Esophagus squamous epithelium (tissue), 5 donors: ENCODE measurements around the gene CCDC102A. TPM values are rescaled to one million over a fixed set of nuclear protein-coding genes. Genes with fewer than 3 reads are reported as not detected.

Source experiments
- DNase-seq: peaks from one replicate; lab custom pipeline; 2025; lab: John Stamatoyannopoulos, UW
- H3K27ac ChIP-seq, 4 donors: fragments of 200-600 bp; sonication (generic); one replicate each; pipeline ENCODE4 v1.5.1; 2016 to 2019; ENCODE audit warnings: mild to moderate bottlenecking in 1 of 4
- H3K27me3 ChIP-seq, 4 donors: fragments of 200-600 bp; sonication (generic); 1 replicate in 3 of 4; 2 replicates in 1 of 4; pipeline versions ENCODE4 v1.5.1 to v1.6.0; 2017 to 2021; ENCODE audit warnings: antibody characterized with exemption in 1 of 4
- H3K36me3 ChIP-seq, 3 donors: fragments of 200-600 bp; sonication (generic); one replicate each; pipeline ENCODE4 v1.5.1; 2016 to 2019
- H3K4me1 ChIP-seq, 3 donors: fragments of 200-600 bp; sonication (generic); one replicate each; pipeline ENCODE4 v1.5.1; 2017 to 2019
- H3K4me3 ChIP-seq, 4 donors: fragments of 200-600 bp; sonication (generic); 1 replicate in 3 of 4; 2 replicates in 1 of 4; pipeline ENCODE4 v1.5.1; 2016 to 2019; ENCODE audit warnings: mild to moderate bottlenecking in 2 of 4, moderate library complexity in 1 of 4
- H3K9me3 ChIP-seq, 3 donors: fragments of 200-600 bp; sonication (generic); one replicate each; pipeline ENCODE4 v1.5.1; 2016 to 2019
- CTCF ChIP-seq, 6 experiments: fragments of 450-650 bp in 4 of 6; fragments of 200-600 bp in 2 of 6; sonication (generic) in 2 of 6; IDR thresholded peaks; one replicate each; pipeline ENCODE4 v1.5.1; 2016 to 2019; ENCODE audit warnings: antibody characterized with exemption in 6 of 6, mild to moderate bottlenecking in 4 of 6, moderate library complexity in 4 of 6
- POLR2A ChIP-seq, 4 donors: fragments of 450-650 bp; IDR thresholded peaks; one replicate each; pipeline ENCODE4 v1.6.1; 2017; ENCODE audit warnings: antibody characterized with exemption in 4 of 4, mild to moderate bottlenecking in 4 of 4, moderate library complexity in 3 of 4
- WGBS, 2 donors: methylation state at CpG; one replicate each; pipeline ENCODE4 v1.1.5; 2018; 5-methylcytosine and 5-hydroxymethylcytosine counted together
- intact Hi-C: fragments of 100-400 bp; cut with DNase I; formaldehyde crosslinking; loops from one replicate; pipeline ENCODE4 v1.15.0; 2022
- total RNA-seq, 4 donors: library from RNA; depleted of rRNA; stranded (reverse); fragments of >200 nt; gene quantifications; one replicate each; pipeline ENCODE4 v1.1.0, GENCODE V29; 2016
- donor health status: DM: yes; HTN: yes; CAD: no.

Gene CCDC102A
- total RNA-seq, 4 donors from 2014 or later = 3.5 to 10.9 (median 6.9) TPM

- H3K27ac ChIP-seq = no peak overlapping the region
- H3K4me3 ChIP-seq = no peak overlapping the region
- no peaks in the 10 kb centered on the region for H3K27me3 ChIP-seq
- H3K36me3 ChIP-seq = peaks cover 0 to 61% (median 8%) of the 10 kb centered on the region in 3 donors
- no peaks in the 10 kb centered on the region for H3K9me3 ChIP-seq
- 65 to 73% methylated on average over 2 to 4 of the region's 9 CpGs for WGBS, 2 donors
- DNase-seq = no peak
- intact Hi-C loops = loop anchor here (10.0 kb wide), 1 partner anchor 47 kb away; no protein-coding TSS in a partner anchor
- H3K4me1 ChIP-seq = peaks cover 23 to 52% (median 27%) of the 10 kb centered on the region in 3 donors
- no peak for TF ChIP-seq CTCF (IDR thresholded peaks at IDR 0.05)
- no peak for TF ChIP-seq POLR2A (IDR thresholded peaks at IDR 0.05)
Observed at GRCh38 chr16:57477531-57478202, 58.7 kb downstream of the CCDC102A start.

DNA sequence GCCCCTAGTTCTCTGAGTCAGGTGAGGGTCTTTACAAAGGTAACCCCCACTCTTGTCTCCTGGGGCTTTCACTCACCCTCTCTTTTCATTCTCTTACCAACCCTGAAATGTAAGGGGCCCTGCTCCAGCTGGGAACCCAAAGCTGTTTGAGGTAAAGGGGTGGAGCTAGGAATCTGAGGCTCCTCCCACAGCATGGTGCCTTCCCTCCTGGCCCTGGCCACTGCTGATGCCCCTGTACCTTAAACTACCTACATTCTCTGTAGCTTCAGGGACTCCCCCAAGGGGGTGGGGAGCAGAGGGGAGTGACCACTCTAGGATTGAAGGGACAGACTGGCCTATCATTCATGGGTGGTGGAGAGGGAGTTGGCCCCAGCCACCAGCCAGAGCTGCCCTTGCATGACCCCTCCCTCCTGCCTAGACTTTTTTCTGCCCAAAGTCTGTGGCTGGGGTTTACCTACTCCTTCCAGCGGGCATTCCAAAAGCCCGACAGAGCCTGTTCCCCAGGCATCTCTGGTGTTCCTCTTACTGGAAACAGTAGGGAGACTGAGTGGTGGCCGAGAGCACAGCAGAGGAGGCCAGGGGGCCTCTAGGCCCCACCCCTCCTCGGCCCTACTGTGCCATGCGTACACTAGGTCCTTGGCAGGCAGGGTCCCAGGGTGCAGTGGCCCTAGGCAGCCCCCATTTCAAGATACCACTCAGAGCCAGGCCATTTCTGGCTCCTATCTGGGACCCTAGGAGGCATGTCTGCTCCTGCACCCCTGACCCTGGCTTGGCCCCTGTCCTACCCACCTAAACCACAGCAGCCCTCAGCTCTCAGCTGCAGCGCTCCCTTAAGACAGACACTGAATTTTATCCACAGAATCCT lies 59.6 kb downstream of the CCDC102A start:
- DNase-seq = no peak
- Histone ChIP-seq H3K4me3 (no peak overlapping the region), H3K9me3 (no peaks in the 10 kb centered on the region), H3K36me3 (peaks cover 0 to 70% (median 13%) of the 10 kb centered on the region in 3 donors), H3K27ac (no peak overlapping the region), H3K27me3 (no peaks in the 10 kb centered on the region), H3K4me1 (peaks cover 23 to 52% (median 27%) of the 10 kb centered on the region in 3 donors)
- intact Hi-C loops = loop anchor here (10.0 kb wide), 1 partner anchor 48 kb away; no protein-coding TSS in a partner anchor
- WGBS, 2 donors = 88% methylated on average over 2 of the region's 6 CpGs; no CpG with 5 or more reads in 1 of the 2 donors
- TF ChIP-seq POLR2A (IDR thresholded peaks at IDR 0.05) = no peak
- no peak for TF ChIP-seq CTCF (IDR thresholded peaks at IDR 0.05)

DNA sequence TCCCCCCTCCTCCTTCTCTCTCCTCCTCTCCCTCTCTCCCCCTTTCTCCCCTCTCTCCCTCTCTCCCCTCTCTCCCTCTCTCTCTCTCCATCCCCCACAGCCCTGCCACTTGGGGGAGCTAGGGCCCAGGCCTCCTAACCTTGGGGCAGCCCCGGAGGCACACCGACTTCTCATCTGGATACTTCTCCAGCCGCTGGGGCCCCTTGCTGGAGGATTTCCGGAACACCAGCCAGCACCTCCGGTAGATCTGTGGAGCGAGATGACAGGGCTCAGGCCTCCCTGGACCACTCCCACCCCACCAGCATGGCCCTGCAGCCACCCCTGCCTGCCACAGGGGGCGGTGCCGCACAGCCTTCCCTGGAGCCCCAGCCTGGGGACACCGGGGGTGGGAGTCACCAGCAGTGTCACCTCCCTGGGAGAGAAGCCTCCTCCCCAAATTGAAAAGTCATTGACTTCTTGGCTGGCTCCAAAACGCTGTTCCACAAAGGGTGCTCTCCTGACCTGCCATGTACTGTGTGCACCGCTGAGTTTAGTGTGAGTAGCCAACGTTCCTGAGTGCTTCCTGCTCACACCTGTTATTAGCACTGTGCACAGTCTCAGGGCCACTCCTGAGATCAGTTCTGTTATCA lies 60.5 kb downstream of the CCDC102A start:
- 20 to 28% methylated on average over 2 to 3 of the region's 12 CpGs for WGBS, 2 donors
- intact Hi-C loops = loop anchor here (10.0 kb wide), 1 partner anchor 49 kb away; no protein-coding TSS in a partner anchor
- no peak for DNase-seq
- Histone ChIP-seq H3K9me3 (no peaks in the 10 kb centered on the region), H3K27me3 (no peaks in the 10 kb centered on the region), H3K4me1 (peaks cover 23 to 57% (median 27%) of the 10 kb centered on the region in 3 donors), H3K27ac (peak overlapping the region in 1 of 4 donors; percentile 34), H3K36me3 (peaks cover 0 to 80% (median 19%) of the 10 kb centered on the region in 3 donors), H3K4me3 (no peak overlapping the region)
- TF ChIP-seq CTCF (IDR thresholded peaks at IDR 0.05) (peak in 4 of 6 experiments; percentile 20 to 36 (median 30)), POLR2A (IDR thresholded peaks at IDR 0.05) (no peak)

DNA sequence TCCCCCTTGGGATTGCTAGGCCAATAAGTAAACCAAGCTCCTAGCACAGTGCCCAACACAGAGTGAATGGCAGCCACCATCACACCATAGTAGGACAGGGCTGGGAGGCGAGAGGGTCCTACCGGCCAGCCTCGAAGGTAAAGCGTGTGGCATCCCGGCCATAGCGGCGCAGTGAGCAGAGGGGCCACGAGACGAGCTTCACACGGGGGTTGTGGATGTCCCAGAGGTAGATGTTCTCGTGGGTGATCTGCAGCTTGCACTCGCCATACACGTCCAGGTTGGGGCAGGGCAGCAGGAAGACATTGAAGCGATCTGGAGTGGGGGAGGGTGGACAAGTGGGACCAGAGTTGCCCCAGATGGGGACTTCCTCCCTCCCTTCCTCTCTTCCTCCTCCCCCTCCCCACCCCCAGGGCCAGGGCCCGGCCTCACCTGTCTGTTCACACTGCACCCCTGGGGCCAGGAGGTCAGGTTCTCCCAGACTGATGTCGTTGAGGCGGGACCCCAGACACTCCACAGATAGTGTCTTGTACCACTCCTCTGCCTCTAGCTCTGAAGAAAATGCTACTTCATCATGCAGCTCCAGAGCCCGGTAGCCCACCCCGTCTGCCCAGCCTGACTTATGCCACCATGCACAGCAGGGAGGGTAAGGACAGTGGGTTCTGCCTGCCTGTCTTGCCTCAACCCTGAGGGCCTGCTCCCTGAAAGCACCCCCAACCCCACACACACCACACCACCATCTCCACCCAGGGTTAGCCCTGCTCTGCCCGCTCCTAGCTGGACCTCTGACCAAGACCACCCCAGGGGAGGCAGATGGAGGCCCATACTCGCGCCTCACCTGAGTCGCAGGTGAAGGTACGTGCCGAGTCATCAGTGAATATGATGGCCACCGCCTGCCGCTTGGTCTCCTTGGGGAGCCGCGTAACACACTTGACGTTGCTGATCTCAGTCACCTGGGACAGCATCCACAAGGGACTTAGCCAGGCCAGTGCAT lies 61.4 kb downstream of the CCDC102A start:
- Histone ChIP-seq H3K9me3 (no peaks in the 10 kb centered on the region), H3K4me3 (no peak overlapping the region), H3K4me1 (peaks cover 18 to 57% (median 27%) of the 10 kb centered on the region in 3 donors), H3K27me3 (no peaks in the 10 kb centered on the region), H3K36me3 (peaks cover 6 to 88% (median 27%) of the 10 kb centered on the region in 3 donors), H3K27ac (no peak overlapping the region)
- DNase-seq = no peak
- intact Hi-C loops = loop anchor here (10.0 kb wide), 1 partner anchor 50 kb away; no protein-coding TSS in a partner anchor
- WGBS, 2 donors = 75% methylated on average over 27 of the region's 30 CpGs
- TF ChIP-seq CTCF (IDR thresholded peaks at IDR 0.05) (no peak), POLR2A (IDR thresholded peaks at IDR 0.05) (no peak)
